ENCODE data around the gene CXorf49. TPM values are rescaled to one million over a fixed set of nuclear protein-coding genes. Genes with fewer than 3 reads are reported as not detected.
"Not testable (repeated sequence)": the region's sequence is repeated elsewhere in the genome, so short reads cannot be mapped to it uniquely, and the experiment has no call there.

CXorf49 gene
- polyA plus RNA-seq, result not detected in 2 replicates
- not detected in 2 replicates for polyA minus RNA-seq

DNA sequence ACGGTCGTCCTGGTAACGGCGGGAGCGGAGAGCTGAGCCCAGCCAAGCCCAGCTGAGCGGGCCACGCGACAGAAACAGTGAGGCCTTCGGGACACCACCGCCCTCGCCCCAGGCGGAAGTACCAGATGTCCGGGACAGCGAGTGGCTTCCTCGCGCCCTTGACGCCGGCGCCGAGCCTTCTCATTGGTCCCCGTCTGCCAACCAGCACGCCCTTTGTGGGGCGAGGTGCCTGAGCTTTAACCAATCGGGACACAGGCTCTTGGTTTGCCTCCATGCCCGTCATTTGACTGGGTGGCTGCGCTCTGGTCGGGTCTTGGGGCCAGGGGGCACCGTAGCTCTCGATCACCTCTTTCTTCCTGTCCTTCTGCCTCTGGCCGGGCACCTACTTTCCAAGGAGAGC, at the start of gene CXorf49:
CXorf49 (minus strand) TSS at position 101 of the 400 bp plus-strand sequence. CDS start 134 bp downstream, outside the sequence.
- not testable (repeated sequence) for H3K9ac ChIP-seq (ENCODE audit: low read length); H3K27me3 ChIP-seq (ENCODE audit: insufficient read depth, low read depth, low read length); H3K79me2 ChIP-seq (replicated peaks; ENCODE audit: insufficient read depth, low read length); H3K36me3 ChIP-seq (ENCODE audit: insufficient read depth, low read length); H3K4me2 ChIP-seq (ENCODE audit: low read length); H3F3A ChIP-seq (ENCODE audit: insufficient read depth, low read length, poor library complexity, severe bottlenecking); H3K4me3 ChIP-seq (ENCODE audit: low read length); H2AFZ ChIP-seq (ENCODE audit: low read depth, low read length); H4K20me1 ChIP-seq (ENCODE audit: insufficient read depth); H3K9me2 ChIP-seq (ENCODE audit: insufficient read depth, low read length); H3K27ac ChIP-seq (ENCODE audit: low read length); H3K9me3 ChIP-seq (ENCODE audit: low read length)

DNA sequence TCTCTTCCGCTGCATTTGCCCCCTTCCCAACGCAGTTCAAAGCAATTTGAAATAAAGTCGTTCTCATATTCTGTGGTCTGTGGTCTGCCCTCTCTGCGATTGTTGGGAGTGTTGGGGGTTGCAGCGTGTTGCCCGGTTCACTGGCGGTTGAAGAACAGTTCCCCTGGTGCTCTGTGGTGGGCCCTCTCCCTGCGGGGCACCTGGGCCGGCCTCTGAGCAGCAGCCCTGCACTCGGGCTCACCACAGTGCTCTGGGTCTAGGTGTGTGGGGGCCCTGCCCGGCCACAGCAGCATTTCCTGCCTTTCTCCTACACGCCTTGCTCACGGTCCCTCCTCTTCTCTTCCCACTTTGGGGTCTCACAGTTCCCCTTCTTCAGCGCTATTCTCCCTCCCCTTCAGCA, 49.0 kb upstream of the CXorf49 start:
- not testable (repeated sequence) for H3K9me2 ChIP-seq (ENCODE audit: insufficient read depth, low read length); H3K79me2 ChIP-seq (replicated peaks; ENCODE audit: insufficient read depth, low read length); H3K27ac ChIP-seq (ENCODE audit: low read length); H3K9ac ChIP-seq (ENCODE audit: low read length); H3F3A ChIP-seq (ENCODE audit: insufficient read depth, low read length, poor library complexity, severe bottlenecking); H2AFZ ChIP-seq (ENCODE audit: low read depth, low read length); H3K36me3 ChIP-seq (ENCODE audit: insufficient read depth, low read length); H3K4me2 ChIP-seq (ENCODE audit: low read length); H3K27me3 ChIP-seq (ENCODE audit: insufficient read depth, low read depth, low read length); H4K20me1 ChIP-seq (ENCODE audit: insufficient read depth); H3K9me3 ChIP-seq (ENCODE audit: low read length); H3K4me3 ChIP-seq (ENCODE audit: low read length)

DNA sequence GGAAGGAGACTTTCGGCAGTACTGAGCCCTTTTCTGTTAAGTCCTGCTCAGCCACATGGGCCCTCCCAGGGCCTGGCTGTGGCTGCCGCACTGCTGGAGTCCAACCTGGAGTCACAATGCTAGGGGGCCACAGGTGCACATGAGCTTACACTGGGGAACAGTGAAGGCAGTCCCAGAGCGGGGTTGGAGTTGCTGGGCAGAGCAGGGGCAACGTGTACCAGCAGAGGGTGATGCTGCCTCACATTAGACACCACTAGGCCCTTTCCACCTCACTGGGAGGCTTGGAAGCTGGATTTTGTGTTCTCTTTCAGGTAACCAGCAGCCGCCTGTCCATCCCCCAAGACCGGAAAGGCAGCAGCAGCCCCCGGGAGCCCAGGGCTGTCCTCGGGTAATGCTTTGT, 47.5 kb upstream of the CXorf49 start:
- not testable (repeated sequence) for H3F3A ChIP-seq (ENCODE audit: insufficient read depth, low read length, poor library complexity, severe bottlenecking); H4K20me1 ChIP-seq (ENCODE audit: insufficient read depth); H3K27ac ChIP-seq (ENCODE audit: low read length); H3K79me2 ChIP-seq (replicated peaks; ENCODE audit: insufficient read depth, low read length); H3K9me3 ChIP-seq (ENCODE audit: low read length); H3K9ac ChIP-seq (ENCODE audit: low read length); H3K4me3 ChIP-seq (ENCODE audit: low read length); H3K4me2 ChIP-seq (ENCODE audit: low read length); H3K36me3 ChIP-seq (ENCODE audit: insufficient read depth, low read length); H3K27me3 ChIP-seq (ENCODE audit: insufficient read depth, low read depth, low read length); H2AFZ ChIP-seq (ENCODE audit: low read depth, low read length); H3K9me2 ChIP-seq (ENCODE audit: insufficient read depth, low read length)

DNA sequence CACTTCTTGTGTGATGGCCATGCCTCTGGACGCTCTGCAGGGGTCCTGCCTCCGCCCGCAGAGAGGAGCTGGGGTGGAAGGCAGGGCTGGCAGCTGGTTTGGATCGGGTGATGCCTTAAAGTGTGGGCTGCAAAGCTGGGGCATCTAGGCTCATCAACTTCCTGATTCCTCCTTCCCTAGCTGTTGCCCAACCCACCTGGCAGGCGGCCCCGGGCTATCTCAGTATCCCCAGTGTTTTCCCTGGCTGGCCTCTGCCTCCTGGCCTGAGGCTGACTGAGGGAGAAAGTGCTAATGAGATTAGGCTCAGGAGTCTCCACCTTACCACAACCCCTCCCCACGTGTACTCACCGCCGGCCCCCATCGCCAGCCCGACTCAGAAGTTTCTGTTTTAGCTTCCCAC, 46.7 kb upstream of the CXorf49 start:
- H3K9me3 ChIP-seq (ENCODE audit: low read length); H3K79me2 ChIP-seq (replicated peaks; ENCODE audit: insufficient read depth, low read length): not testable (repeated sequence)

DNA sequence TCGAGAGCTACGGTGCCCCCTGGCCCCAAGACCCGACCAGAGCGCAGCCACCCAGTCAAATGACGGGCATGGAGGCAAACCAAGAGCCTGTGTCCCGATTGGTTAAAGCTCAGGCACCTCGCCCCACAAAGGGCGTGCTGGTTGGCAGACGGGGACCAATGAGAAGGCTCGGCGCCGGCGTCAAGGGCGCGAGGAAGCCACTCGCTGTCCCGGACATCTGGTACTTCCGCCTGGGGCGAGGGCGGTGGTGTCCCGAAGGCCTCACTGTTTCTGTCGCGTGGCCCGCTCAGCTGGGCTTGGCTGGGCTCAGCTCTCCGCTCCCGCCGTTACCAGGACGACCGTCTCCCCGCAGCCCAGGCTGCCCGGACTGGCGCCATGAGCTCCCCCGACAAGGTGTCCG, 45.0 kb upstream of the CXorf49 start, which contains the start of gene CXorf49B:
CXorf49B (plus strand) TSS at position 301 of the 400 bp plus-strand sequence; CDS start at position 376, 75 bp downstream.
- H3K4me3 ChIP-seq (ENCODE audit: low read length); H2AFZ ChIP-seq (ENCODE audit: low read depth, low read length); H3K27ac ChIP-seq (ENCODE audit: low read length); H3K9me2 ChIP-seq (ENCODE audit: insufficient read depth, low read length); H4K20me1 ChIP-seq (ENCODE audit: insufficient read depth); H3K9ac ChIP-seq (ENCODE audit: low read length); H3F3A ChIP-seq (ENCODE audit: insufficient read depth, low read length, poor library complexity, severe bottlenecking); H3K4me2 ChIP-seq (ENCODE audit: low read length); H3K36me3 ChIP-seq (ENCODE audit: insufficient read depth, low read length); H3K27me3 ChIP-seq (ENCODE audit: insufficient read depth, low read depth, low read length); H3K79me2 ChIP-seq (replicated peaks; ENCODE audit: insufficient read depth, low read length); H3K9me3 ChIP-seq (ENCODE audit: low read length): not testable (repeated sequence)

More for the DNA sequence above, 46.7 kb upstream of the CXorf49 start:
- H3K4me2 ChIP-seq (ENCODE audit: low read length); H3K9me2 ChIP-seq (ENCODE audit: insufficient read depth, low read length); H3K9ac ChIP-seq (ENCODE audit: low read length); H2AFZ ChIP-seq (ENCODE audit: low read depth, low read length); H3F3A ChIP-seq (ENCODE audit: insufficient read depth, low read length, poor library complexity, severe bottlenecking); H3K27ac ChIP-seq (ENCODE audit: low read length); H3K36me3 ChIP-seq (ENCODE audit: insufficient read depth, low read length); H3K4me3 ChIP-seq (ENCODE audit: low read length); H4K20me1 ChIP-seq (ENCODE audit: insufficient read depth); H3K27me3 ChIP-seq (ENCODE audit: insufficient read depth, low read depth, low read length): not testable (repeated sequence)

DNA sequence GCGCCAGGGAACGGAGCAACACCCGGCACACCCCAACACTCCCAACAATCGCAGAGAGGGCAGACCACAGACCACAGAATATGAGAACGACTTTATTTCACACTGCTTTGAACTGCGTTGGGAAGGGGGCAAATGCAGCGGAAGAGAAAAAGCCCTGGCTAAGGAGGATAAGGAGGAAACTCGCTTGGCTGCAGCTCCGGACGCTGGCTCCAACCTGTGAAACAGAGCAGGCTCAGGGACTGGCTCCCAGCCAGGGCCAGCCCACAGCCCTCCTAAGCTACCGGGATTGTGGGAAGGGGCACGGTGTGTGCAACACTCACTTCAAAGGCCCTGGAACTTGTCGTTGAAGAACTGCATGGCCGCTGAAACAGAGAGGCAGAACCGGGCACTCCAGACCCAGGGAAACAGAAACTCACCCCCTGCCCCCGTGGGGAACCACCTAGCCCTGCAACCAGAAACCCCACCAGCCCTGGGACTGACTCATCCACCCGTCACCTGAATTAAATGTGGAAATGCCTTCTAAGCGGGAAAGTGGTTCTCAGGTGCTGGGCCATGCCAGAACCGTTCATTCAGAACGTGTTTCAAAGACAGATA, 42.7 kb upstream of the CXorf49 start:
- H3K27me3 ChIP-seq (ENCODE audit: insufficient read depth, low read depth, low read length), result not testable (repeated sequence)

DNA sequence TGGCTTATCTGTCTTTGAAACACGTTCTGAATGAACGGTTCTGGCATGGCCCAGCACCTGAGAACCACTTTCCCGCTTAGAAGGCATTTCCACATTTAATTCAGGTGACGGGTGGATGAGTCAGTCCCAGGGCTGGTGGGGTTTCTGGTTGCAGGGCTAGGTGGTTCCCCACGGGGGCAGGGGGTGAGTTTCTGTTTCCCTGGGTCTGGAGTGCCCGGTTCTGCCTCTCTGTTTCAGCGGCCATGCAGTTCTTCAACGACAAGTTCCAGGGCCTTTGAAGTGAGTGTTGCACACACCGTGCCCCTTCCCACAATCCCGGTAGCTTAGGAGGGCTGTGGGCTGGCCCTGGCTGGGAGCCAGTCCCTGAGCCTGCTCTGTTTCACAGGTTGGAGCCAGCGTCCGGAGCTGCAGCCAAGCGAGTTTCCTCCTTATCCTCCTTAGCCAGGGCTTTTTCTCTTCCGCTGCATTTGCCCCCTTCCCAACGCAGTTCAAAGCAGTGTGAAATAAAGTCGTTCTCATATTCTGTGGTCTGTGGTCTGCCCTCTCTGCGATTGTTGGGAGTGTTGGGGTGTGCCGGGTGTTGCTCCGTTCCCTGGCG, 2.3 kb upstream of the CXorf49 start:
- H3K9me3 ChIP-seq (ENCODE audit: low read length); H3K9ac ChIP-seq (ENCODE audit: low read length); H3K36me3 ChIP-seq (ENCODE audit: insufficient read depth, low read length); H3F3A ChIP-seq (ENCODE audit: insufficient read depth, low read length, poor library complexity, severe bottlenecking); H4K20me1 ChIP-seq (ENCODE audit: insufficient read depth); H3K27me3 ChIP-seq (ENCODE audit: insufficient read depth, low read depth, low read length); H3K4me3 ChIP-seq (ENCODE audit: low read length); H3K27ac ChIP-seq (ENCODE audit: low read length); H3K4me2 ChIP-seq (ENCODE audit: low read length); H3K79me2 ChIP-seq (replicated peaks; ENCODE audit: insufficient read depth, low read length); H2AFZ ChIP-seq (ENCODE audit: low read depth, low read length); H3K9me2 ChIP-seq (ENCODE audit: insufficient read depth, low read length): not testable (repeated sequence)

More for the DNA sequence above, 42.7 kb upstream of the CXorf49 start:
- H3F3A ChIP-seq (ENCODE audit: insufficient read depth, low read length, poor library complexity, severe bottlenecking); H3K4me2 ChIP-seq (ENCODE audit: low read length); H3K27ac ChIP-seq (ENCODE audit: low read length); H3K9me3 ChIP-seq (ENCODE audit: low read length); H2AFZ ChIP-seq (ENCODE audit: low read depth, low read length); H4K20me1 ChIP-seq (ENCODE audit: insufficient read depth); H3K4me3 ChIP-seq (ENCODE audit: low read length); H3K36me3 ChIP-seq (ENCODE audit: insufficient read depth, low read length); H3K9ac ChIP-seq (ENCODE audit: low read length); H3K79me2 ChIP-seq (replicated peaks; ENCODE audit: insufficient read depth, low read length); H3K9me2 ChIP-seq (ENCODE audit: insufficient read depth, low read length): not testable (repeated sequence)

DNA sequence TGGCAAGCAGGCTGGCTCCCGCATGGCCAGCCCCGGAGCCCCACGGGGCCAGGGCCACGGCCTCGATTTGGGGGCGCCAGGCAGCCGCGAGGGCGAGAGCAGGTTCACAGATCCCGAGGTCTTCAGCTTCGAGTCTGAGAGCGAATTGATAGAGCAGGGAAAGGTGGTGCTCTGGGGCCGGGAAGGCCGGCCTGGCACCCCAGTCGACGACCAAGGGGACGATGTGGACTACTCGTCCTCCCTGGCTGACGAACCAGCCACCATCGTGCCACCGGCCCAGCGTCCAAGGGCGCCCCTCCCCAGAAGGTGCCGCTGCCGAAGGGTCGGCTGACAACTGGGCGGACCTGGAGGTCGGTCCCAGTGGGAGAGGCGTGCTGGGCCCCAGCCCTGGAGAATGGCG, 1.1 kb upstream of the CXorf49 start:
- not testable (repeated sequence) for H3K79me2 ChIP-seq (replicated peaks; ENCODE audit: insufficient read depth, low read length); H3K4me3 ChIP-seq (ENCODE audit: low read length); H3K27ac ChIP-seq (ENCODE audit: low read length); H3K9me3 ChIP-seq (ENCODE audit: low read length); H4K20me1 ChIP-seq (ENCODE audit: insufficient read depth); H3K4me2 ChIP-seq (ENCODE audit: low read length); H2AFZ ChIP-seq (ENCODE audit: low read depth, low read length); H3K9me2 ChIP-seq (ENCODE audit: insufficient read depth, low read length); H3K27me3 ChIP-seq (ENCODE audit: insufficient read depth, low read depth, low read length); H3K9ac ChIP-seq (ENCODE audit: low read length); H3F3A ChIP-seq (ENCODE audit: insufficient read depth, low read length, poor library complexity, severe bottlenecking); H3K36me3 ChIP-seq (ENCODE audit: insufficient read depth, low read length)

All from neural cell (in vitro differentiated cells).